Measurements from ENCODE around the gene KRT76. TPM values are rescaled to one million over a fixed set of nuclear protein-coding genes. Genes with fewer than 3 reads are reported as not detected.

KRT76 gene
- total RNA-seq, 1 experiment from 2014 or later, result not detected

DNA sequence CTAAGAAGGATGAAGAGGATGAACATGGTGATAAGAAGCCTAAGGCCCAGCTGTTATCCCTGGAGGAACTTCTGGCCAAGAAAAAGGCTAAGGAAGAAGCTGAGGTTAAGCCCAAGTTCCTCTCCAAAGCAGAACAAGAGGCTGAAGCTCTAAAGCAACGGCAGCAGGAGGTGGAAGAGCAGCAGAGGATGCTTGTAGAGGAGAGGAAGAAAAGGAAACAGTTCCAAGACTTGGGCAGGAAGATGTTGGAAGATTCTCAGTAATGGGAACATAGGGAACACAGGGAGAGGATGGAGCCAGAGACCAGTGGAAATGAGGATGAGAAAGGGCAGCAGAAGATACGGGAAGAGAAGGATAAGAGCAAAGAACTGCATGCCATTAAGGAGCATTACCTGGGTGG is 46.4 kb downstream of the KRT76 start:
- TF ChIP-seq EZH2 (IDR thresholded peaks at IDR 0.05) (no peak), CEBPB (IDR thresholded peaks at IDR 0.05; ENCODE audit: low read depth) (no peak), ZFX (IDR thresholded peaks at IDR 0.05) (no peak), SP1 (IDR thresholded peaks at IDR 0.05; ENCODE audit: low read depth) (no peak), SIN3A (IDR thresholded peaks at IDR 0.05; ENCODE audit: low read depth) (no peak), ZNF274 (IDR thresholded peaks at IDR 0.05; ENCODE audit: low read depth, low read length) (no peak), RAD21 (IDR thresholded peaks at IDR 0.05; ENCODE audit: low read depth) (no peak), EGR1 (IDR thresholded peaks at IDR 0.05; ENCODE audit: low read depth) (no peak), CTCF (IDR thresholded peaks at IDR 0.05 in 2 of 3, conservative IDR thresholded peaks at IDR 0.05 in 1 of 3; ENCODE audit: borderline replicate concordance in 1 of 3, insufficient read depth in 1 of 3, low read depth in 2 of 3, low read length in 2 of 3) (no peak), POLR2A (IDR thresholded peaks at IDR 0.05; ENCODE audit: borderline replicate concordance, extremely low read depth, insufficient read depth, insufficient read length) (no peak), EZH2phosphoT487 (IDR thresholded peaks at IDR 0.05; ENCODE audit: borderline replicate concordance) (no peak), POLR2AphosphoS5 (IDR thresholded peaks at IDR 0.05; ENCODE audit: low read depth, low read length) (no peak), CBX3 (IDR thresholded peaks at IDR 0.05; ENCODE audit: low read depth) (no peak), YY1 (IDR thresholded peaks at IDR 0.05; ENCODE audit: extremely low read depth, insufficient replicate concordance, low read depth, low read length) (no peak), JUND (IDR thresholded peaks at IDR 0.05) (no peak), TCF7L2 (IDR thresholded peaks at IDR 0.05; ENCODE audit: borderline replicate concordance, extremely low read depth, insufficient read depth, insufficient read length) (no peak)
- TF ChIP-seq, protein P1, sequence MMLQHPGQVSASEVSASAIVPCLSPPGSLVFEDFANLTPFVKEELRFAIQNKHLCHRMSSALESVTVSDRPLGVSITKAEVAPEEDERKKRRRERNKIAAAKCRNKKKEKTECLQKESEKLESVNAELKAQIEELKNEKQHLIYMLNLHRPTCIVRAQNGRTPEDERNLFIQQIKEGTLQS (IDR thresholded peaks at IDR 0.05), result no peak
- TF ChIP-seq, protein P2, sequence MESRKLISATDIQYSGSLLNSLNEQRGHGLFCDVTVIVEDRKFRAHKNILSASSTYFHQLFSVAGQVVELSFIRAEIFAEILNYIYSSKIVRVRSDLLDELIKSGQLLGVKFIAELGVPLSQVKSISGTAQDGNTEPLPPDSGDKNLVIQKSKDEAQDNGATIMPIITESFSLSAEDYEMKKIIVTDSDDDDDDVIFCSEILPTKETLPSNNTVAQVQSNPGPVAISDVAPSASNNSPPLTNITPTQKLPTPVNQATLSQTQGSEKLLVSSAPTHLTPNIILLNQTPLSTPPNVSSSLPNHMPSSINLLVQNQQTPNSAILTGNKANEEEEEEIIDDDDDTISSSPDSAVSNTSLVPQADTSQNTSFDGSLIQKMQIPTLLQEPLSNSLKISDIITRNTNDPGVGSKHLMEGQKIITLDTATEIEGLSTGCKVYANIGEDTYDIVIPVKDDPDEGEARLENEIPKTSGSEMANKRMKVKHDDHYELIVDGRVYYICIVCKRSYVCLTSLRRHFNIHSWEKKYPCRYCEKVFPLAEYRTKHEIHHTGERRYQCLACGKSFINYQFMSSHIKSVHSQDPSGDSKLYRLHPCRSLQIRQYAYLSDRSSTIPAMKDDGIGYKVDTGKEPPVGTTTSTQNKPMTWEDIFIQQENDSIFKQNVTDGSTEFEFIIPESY (IDR thresholded peaks at IDR 0.05; ENCODE audit: extremely low read depth, insufficient replicate concordance, low read length), result no peak
- TF ChIP-seq, protein P3, sequence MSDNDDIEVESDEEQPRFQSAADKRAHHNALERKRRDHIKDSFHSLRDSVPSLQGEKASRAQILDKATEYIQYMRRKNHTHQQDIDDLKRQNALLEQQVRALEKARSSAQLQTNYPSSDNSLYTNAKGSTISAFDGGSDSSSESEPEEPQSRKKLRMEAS (IDR thresholded peaks at IDR 0.05), result no peak
- BruUV-seq (replicated peaks), result no TSS peak
- H3K79me2 ChIP-seq (ENCODE audit: insufficient read depth, low read length), result no peaks in the 10 kb centered on the region
- H4K20me1 ChIP-seq (ENCODE audit: insufficient read depth), result no peaks in the 10 kb centered on the region
- H3K9me2 ChIP-seq (ENCODE audit: insufficient read depth), result no peaks in the 10 kb centered on the region
- no peak overlapping the region for H2AFZ ChIP-seq (ENCODE audit: low read depth, low read length, poor library complexity, severe bottlenecking)
- no peaks in the 10 kb centered on the region for H3K36me3 ChIP-seq (ENCODE audit: control insufficient read depth in 1 of 2, insufficient read depth in 2 of 2, low read length in 2 of 2)
- H3K4me2 ChIP-seq (ENCODE audit: low read length), result no peak overlapping the region
- H3K9me3 ChIP-seq (ENCODE audit: control insufficient read depth in 1 of 2, insufficient read depth in 1 of 2, low read depth in 1 of 2, low read length in 2 of 2), result no peaks in the 10 kb centered on the region
- H3K9ac ChIP-seq (ENCODE audit: low read length), result no peak overlapping the region
- no peak for DNase-seq (ENCODE audit: low read depth, low spot score)
- ATAC-seq, result no peak
- H3K4me1 ChIP-seq (ENCODE audit: control insufficient read depth in 1 of 2, insufficient read depth in 2 of 2, low read length in 2 of 2), result no peaks in the 10 kb centered on the region
- CTCF ChIA-PET, result no interaction called here
- POLR2A ChIA-PET, result no interaction called here
- no peak overlapping the region for H3K4me3 ChIP-seq (replicated peaks in 1 of 2; ENCODE audit: low read depth in 1 of 2, low read length in 2 of 2)
- H3K27ac ChIP-seq (ENCODE audit: low read depth, low read length), result no peak overlapping the region
- intact Hi-C loops (cut with micrococcal nuclease), result no loop called here
- peaks cover 73% of the 10 kb centered on the region for H3K27me3 ChIP-seq (ENCODE audit: insufficient read depth, low read length)
- RAD21 ChIA-PET (ENCODE audit: low non-redundant PET in 1 of 2, low total read pairs in 2 of 2, uncharacterized antibody in 2 of 2, unreplicated experiment in 2 of 2), result no interaction called here
